Measurements from ENCODE around the gene GUCA2A.

GUCA2A gene

GRCh38 chr1:42206164-42206563 lies 41.6 kb upstream of the GUCA2A start:
- Histone ChIP-seq H3K18ac (ENCODE audit: low read length) (no peak overlapping the region), H3K23ac (ENCODE audit: low read length) (no peak overlapping the region), H3K4me2 (ENCODE audit: low read length) (no peak overlapping the region), H3K27me3 (ENCODE audit: insufficient read depth, low read length, poor library complexity) (no peaks in the 10 kb centered on the region), H3K4me3 (ENCODE audit: low read length) (no peak overlapping the region), H4K5ac (ENCODE audit: low read length) (no peak overlapping the region), H2BK120ac (ENCODE audit: low read depth, low read length) (no peak overlapping the region), H2BK5ac (ENCODE audit: low read length) (no peak overlapping the region), H2AK5ac (ENCODE audit: low read length) (no peak overlapping the region), H3K9ac (ENCODE audit: low read length) (no peak overlapping the region), H3K79me1 (ENCODE audit: low read length) (peaks cover 18% of the 10 kb centered on the region), H3K4me1 (ENCODE audit: control insufficient read depth, low read depth, low read length) (peaks cover 10% of the 10 kb centered on the region), H3K79me2 (ENCODE audit: control insufficient read depth, insufficient read depth, low read length) (peaks cover 15% of the 10 kb centered on the region), H3K56ac (ENCODE audit: low read length) (no peak overlapping the region), H4K8ac (ENCODE audit: low read depth, low read length) (no peak overlapping the region), H2BK15ac (replicated peaks; ENCODE audit: low read depth) (no peak overlapping the region), H3K36me3 (ENCODE audit: control insufficient read depth, insufficient read depth, low read length) (no peaks in the 10 kb centered on the region), H3K27ac (ENCODE audit: low read depth, low read length) (no peak overlapping the region), H3K4ac (ENCODE audit: low read depth, low read length) (no peak overlapping the region)
- no peak for DNase-seq
- WGBS (ENCODE audit: extremely low coverage, insufficient coverage, low lambda C conversion rate) = no CpG with 5 or more reads among the region's 3 CpGs

- Histone ChIP-seq H3K4me2 (ENCODE audit: low read length) (no peak overlapping the region), H3K79me2 (ENCODE audit: control insufficient read depth, insufficient read depth, low read length) (peaks cover 3% of the 10 kb centered on the region), H3K4me3 (ENCODE audit: low read length) (no peak overlapping the region), H3K79me1 (ENCODE audit: low read length) (peaks cover 3% of the 10 kb centered on the region), H3K18ac (ENCODE audit: low read length) (no peak overlapping the region), H2AK5ac (ENCODE audit: low read length) (no peak overlapping the region), H4K8ac (ENCODE audit: low read depth, low read length) (no peak overlapping the region), H4K5ac (ENCODE audit: low read length) (no peak overlapping the region), H2BK120ac (ENCODE audit: low read depth, low read length) (no peak overlapping the region), H3K4ac (ENCODE audit: low read depth, low read length) (no peak overlapping the region), H2BK5ac (ENCODE audit: low read length) (no peak overlapping the region), H3K23ac (ENCODE audit: low read length) (no peak overlapping the region), H3K4me1 (ENCODE audit: control insufficient read depth, low read depth, low read length) (no peaks in the 10 kb centered on the region), H3K27me3 (ENCODE audit: insufficient read depth, low read length, poor library complexity) (no peaks in the 10 kb centered on the region), H3K27ac (ENCODE audit: low read depth, low read length) (no peak overlapping the region), H2BK15ac (replicated peaks; ENCODE audit: low read depth) (no peak overlapping the region), H3K56ac (ENCODE audit: low read length) (no peak overlapping the region), H3K9ac (ENCODE audit: low read length) (no peak overlapping the region), H3K36me3 (ENCODE audit: control insufficient read depth, insufficient read depth, low read length) (no peaks in the 10 kb centered on the region)
- DNase-seq = no peak
These were observed 37.4 kb upstream of the GUCA2A start for GRCh38 chr1:42201986-42202385.

GRCh38 chr1:42198251-42198650 lies 33.7 kb upstream of the GUCA2A start:
- no peaks in the 10 kb centered on the region for H3K36me3 ChIP-seq (ENCODE audit: control insufficient read depth, insufficient read depth, low read length)
- H3K4me2 ChIP-seq (ENCODE audit: low read length) = no peak overlapping the region
- H4K5ac ChIP-seq (ENCODE audit: low read length) = no peak overlapping the region
- H2BK120ac ChIP-seq (ENCODE audit: low read depth, low read length) = no peak overlapping the region
- H2BK15ac ChIP-seq (replicated peaks; ENCODE audit: low read depth) = no peak overlapping the region
- DNase-seq = no peak
- no peak overlapping the region for H3K27ac ChIP-seq (ENCODE audit: low read depth, low read length)
- WGBS (ENCODE audit: extremely low coverage, insufficient coverage, low lambda C conversion rate) = no CpG with 5 or more reads among the region's 5 CpGs
- no peak overlapping the region for H3K18ac ChIP-seq (ENCODE audit: low read length)
- H3K27me3 ChIP-seq (ENCODE audit: insufficient read depth, low read length, poor library complexity) = no peaks in the 10 kb centered on the region
- peaks cover 2% of the 10 kb centered on the region for H3K79me1 ChIP-seq (ENCODE audit: low read length)
- H3K23ac ChIP-seq (ENCODE audit: low read length) = no peak overlapping the region
- H2BK5ac ChIP-seq (ENCODE audit: low read length) = no peak overlapping the region
- H3K4me1 ChIP-seq (ENCODE audit: control insufficient read depth, low read depth, low read length) = no peaks in the 10 kb centered on the region
- H2AK5ac ChIP-seq (ENCODE audit: low read length) = no peak overlapping the region
- no peak overlapping the region for H3K4ac ChIP-seq (ENCODE audit: low read depth, low read length)
- no peak overlapping the region for H4K8ac ChIP-seq (ENCODE audit: low read depth, low read length)
- no peak overlapping the region for H3K9ac ChIP-seq (ENCODE audit: low read length)
- no peak overlapping the region for H3K4me3 ChIP-seq (ENCODE audit: low read length)
- H3K56ac ChIP-seq (ENCODE audit: low read length) = no peak overlapping the region
- no peaks in the 10 kb centered on the region for H3K79me2 ChIP-seq (ENCODE audit: control insufficient read depth, insufficient read depth, low read length)

- no peak overlapping the region for H4K8ac ChIP-seq (ENCODE audit: low read depth, low read length)
- no peak overlapping the region for H2BK120ac ChIP-seq (ENCODE audit: low read depth, low read length)
- H2BK15ac ChIP-seq (replicated peaks; ENCODE audit: low read depth) = no peak overlapping the region
- no peak overlapping the region for H3K18ac ChIP-seq (ENCODE audit: low read length)
- DNase-seq = no peak
- H3K4ac ChIP-seq (ENCODE audit: low read depth, low read length) = no peak overlapping the region
- no peak overlapping the region for H3K4me2 ChIP-seq (ENCODE audit: low read length)
- no peak overlapping the region for H3K23ac ChIP-seq (ENCODE audit: low read length)
- no peak overlapping the region for H3K27ac ChIP-seq (ENCODE audit: low read depth, low read length)
- no peaks in the 10 kb centered on the region for H3K27me3 ChIP-seq (ENCODE audit: insufficient read depth, low read length, poor library complexity)
- H3K56ac ChIP-seq (ENCODE audit: low read length) = no peak overlapping the region
- no peaks in the 10 kb centered on the region for H3K79me2 ChIP-seq (ENCODE audit: control insufficient read depth, insufficient read depth, low read length)
- no peak overlapping the region for H2AK5ac ChIP-seq (ENCODE audit: low read length)
- whole genome bisulfite sequencing (ENCODE audit: extremely low coverage, insufficient coverage, low lambda C conversion rate) = no CpG with 5 or more reads among the region's 3 CpGs
- peaks cover 5% of the 10 kb centered on the region for H3K79me1 ChIP-seq (ENCODE audit: low read length)
- H3K36me3 ChIP-seq (ENCODE audit: control insufficient read depth, insufficient read depth, low read length) = peaks cover 3% of the 10 kb centered on the region
- no peak overlapping the region for H3K9ac ChIP-seq (ENCODE audit: low read length)
- H2BK5ac ChIP-seq (ENCODE audit: low read length) = no peak overlapping the region
- no peaks in the 10 kb centered on the region for H3K4me1 ChIP-seq (ENCODE audit: control insufficient read depth, low read depth, low read length)
- no peak overlapping the region for H3K4me3 ChIP-seq (ENCODE audit: low read length)
- H4K5ac ChIP-seq (ENCODE audit: low read length) = no peak overlapping the region
These were observed 31.3 kb upstream of the GUCA2A start for GRCh38 chr1:42195841-42196240.

GRCh38 chr1:42192106-42192505 lies 27.6 kb upstream of the GUCA2A start:
- H4K8ac ChIP-seq (ENCODE audit: low read depth, low read length) = no peak overlapping the region
- no peak overlapping the region for H2BK5ac ChIP-seq (ENCODE audit: low read length)
- WGBS (ENCODE audit: extremely low coverage, insufficient coverage, low lambda C conversion rate) = no CpG with 5 or more reads among the region's 4 CpGs
- H3K79me2 ChIP-seq (ENCODE audit: control insufficient read depth, insufficient read depth, low read length) = no peaks in the 10 kb centered on the region
- H3K36me3 ChIP-seq (ENCODE audit: control insufficient read depth, insufficient read depth, low read length) = peaks cover 3% of the 10 kb centered on the region
- H3K4ac ChIP-seq (ENCODE audit: low read depth, low read length) = no peak overlapping the region
- no peak overlapping the region for H4K5ac ChIP-seq (ENCODE audit: low read length)
- H3K56ac ChIP-seq (ENCODE audit: low read length) = no peak overlapping the region
- no peak for DNase-seq
- H3K4me3 ChIP-seq (ENCODE audit: low read length) = no peak overlapping the region
- H3K4me2 ChIP-seq (ENCODE audit: low read length) = no peak overlapping the region
- no peak overlapping the region for H3K18ac ChIP-seq (ENCODE audit: low read length)
- H3K9ac ChIP-seq (ENCODE audit: low read length) = no peak overlapping the region
- H2AK5ac ChIP-seq (ENCODE audit: low read length) = no peak overlapping the region
- H3K79me1 ChIP-seq (ENCODE audit: low read length) = peaks cover 5% of the 10 kb centered on the region
- H3K4me1 ChIP-seq (ENCODE audit: control insufficient read depth, low read depth, low read length) = no peaks in the 10 kb centered on the region
- no peak overlapping the region for H2BK120ac ChIP-seq (ENCODE audit: low read depth, low read length)
- no peak overlapping the region for H2BK15ac ChIP-seq (replicated peaks; ENCODE audit: low read depth)
- no peaks in the 10 kb centered on the region for H3K27me3 ChIP-seq (ENCODE audit: insufficient read depth, low read length, poor library complexity)
- H3K27ac ChIP-seq (ENCODE audit: low read depth, low read length) = no peak overlapping the region
- no peak overlapping the region for H3K23ac ChIP-seq (ENCODE audit: low read length)

DNA sequence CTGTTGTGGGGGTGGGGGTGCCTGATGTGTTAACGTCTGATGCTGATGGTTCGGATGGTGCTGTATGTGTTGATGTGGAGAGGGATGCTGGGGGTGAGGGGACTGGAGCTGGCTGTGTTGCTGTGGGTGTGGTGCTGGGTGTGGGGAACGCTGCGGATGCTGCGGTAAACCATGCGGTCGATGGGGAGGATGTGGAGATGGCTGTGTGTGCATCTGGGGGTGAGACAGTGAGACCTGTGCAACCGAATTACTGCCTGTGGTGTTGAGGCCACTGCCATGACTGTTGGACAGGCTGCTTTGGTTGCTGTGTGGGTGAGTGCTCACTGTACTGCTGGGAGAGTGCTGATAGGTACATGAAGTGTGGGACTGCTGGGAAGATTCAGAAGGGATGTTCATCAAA lies 26.8 kb upstream of the GUCA2A start:
- H3K4me3 ChIP-seq (ENCODE audit: low read length) = no peak overlapping the region
- no peak overlapping the region for H2AK5ac ChIP-seq (ENCODE audit: low read length)
- peaks cover 5% of the 10 kb centered on the region for H3K79me1 ChIP-seq (ENCODE audit: low read length)
- H3K27me3 ChIP-seq (ENCODE audit: insufficient read depth, low read length, poor library complexity) = no peaks in the 10 kb centered on the region
- no peak overlapping the region for H3K4me2 ChIP-seq (ENCODE audit: low read length)
- peak overlapping the region; percentile 16 for H3K23ac ChIP-seq (ENCODE audit: low read length)
- no peaks in the 10 kb centered on the region for H3K4me1 ChIP-seq (ENCODE audit: control insufficient read depth, low read depth, low read length)
- H2BK5ac ChIP-seq (ENCODE audit: low read length) = no peak overlapping the region
- H4K5ac ChIP-seq (ENCODE audit: low read length) = no peak overlapping the region
- H2BK15ac ChIP-seq (replicated peaks; ENCODE audit: low read depth) = no peak overlapping the region
- H3K4ac ChIP-seq (ENCODE audit: low read depth, low read length) = no peak overlapping the region
- no peak overlapping the region for H3K56ac ChIP-seq (ENCODE audit: low read length)
- no peak for DNase-seq
- no peak overlapping the region for H3K27ac ChIP-seq (ENCODE audit: low read depth, low read length)
- no peak overlapping the region for H3K18ac ChIP-seq (ENCODE audit: low read length)
- no CpG with 5 or more reads among the region's 8 CpGs for WGBS (ENCODE audit: extremely low coverage, insufficient coverage, low lambda C conversion rate)
- H2BK120ac ChIP-seq (ENCODE audit: low read depth, low read length) = no peak overlapping the region
- no peaks in the 10 kb centered on the region for H3K79me2 ChIP-seq (ENCODE audit: control insufficient read depth, insufficient read depth, low read length)
- H4K8ac ChIP-seq (ENCODE audit: low read depth, low read length) = no peak overlapping the region
- no peak overlapping the region for H3K9ac ChIP-seq (ENCODE audit: low read length)
- H3K36me3 ChIP-seq (ENCODE audit: control insufficient read depth, insufficient read depth, low read length) = peaks cover 3% of the 10 kb centered on the region

All from mesendoderm (in vitro differentiated cells).